ENCODE measurements around the gene TNK1. TPM values are rescaled to one million over a fixed set of nuclear protein-coding genes. Genes with fewer than 3 reads are reported as not detected.

TNK1 gene
- total RNA-seq, 4 donors from 2014 or later = 13.0 to 25.4 (median 19.7) TPM

DNA sequence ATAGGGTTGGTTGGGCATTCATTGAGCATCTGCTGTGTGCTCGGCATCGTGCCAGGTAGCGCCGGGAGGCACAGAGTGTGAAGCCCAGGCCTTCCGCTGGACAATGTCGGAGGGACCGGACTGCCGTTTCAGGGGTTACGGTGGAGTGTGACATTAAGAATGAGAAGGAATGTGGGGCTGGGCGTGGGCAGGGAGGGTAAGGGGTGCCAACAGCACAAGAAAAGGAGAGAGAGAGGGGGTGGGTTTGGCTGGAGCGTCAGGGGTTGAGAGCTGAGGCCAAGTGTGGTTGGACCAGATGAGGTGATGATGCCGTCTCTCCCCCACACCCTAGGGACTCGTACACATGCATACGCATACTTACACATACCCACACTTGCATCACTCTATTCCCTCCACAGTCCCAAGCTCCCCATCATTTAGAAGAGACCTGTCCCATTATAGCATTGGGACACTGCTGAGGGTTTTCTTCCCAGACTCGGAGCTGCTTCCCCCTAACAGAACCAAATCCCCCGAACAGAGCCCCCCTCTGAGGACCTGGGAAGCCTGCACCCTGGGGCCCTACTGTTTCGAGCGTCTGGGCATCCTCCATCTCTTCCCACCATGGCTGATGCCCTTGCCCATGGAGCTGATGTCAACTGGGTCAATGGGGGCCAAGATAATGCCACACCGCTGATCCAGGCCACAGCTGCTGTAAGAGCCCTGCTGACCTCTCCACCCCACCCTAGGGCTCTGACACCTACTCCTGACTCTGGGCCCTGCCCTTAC is 32.2 kb upstream of the TNK1 start:
- peak in 1 of 2 donors; percentile 90 for DNase-seq (ENCODE audit: low spot score in 2 of 2)
- 54 to 61% methylated on average over 19 of the region's 19 CpGs for WGBS, 2 donors
- TF ChIP-seq, protein P1, sequence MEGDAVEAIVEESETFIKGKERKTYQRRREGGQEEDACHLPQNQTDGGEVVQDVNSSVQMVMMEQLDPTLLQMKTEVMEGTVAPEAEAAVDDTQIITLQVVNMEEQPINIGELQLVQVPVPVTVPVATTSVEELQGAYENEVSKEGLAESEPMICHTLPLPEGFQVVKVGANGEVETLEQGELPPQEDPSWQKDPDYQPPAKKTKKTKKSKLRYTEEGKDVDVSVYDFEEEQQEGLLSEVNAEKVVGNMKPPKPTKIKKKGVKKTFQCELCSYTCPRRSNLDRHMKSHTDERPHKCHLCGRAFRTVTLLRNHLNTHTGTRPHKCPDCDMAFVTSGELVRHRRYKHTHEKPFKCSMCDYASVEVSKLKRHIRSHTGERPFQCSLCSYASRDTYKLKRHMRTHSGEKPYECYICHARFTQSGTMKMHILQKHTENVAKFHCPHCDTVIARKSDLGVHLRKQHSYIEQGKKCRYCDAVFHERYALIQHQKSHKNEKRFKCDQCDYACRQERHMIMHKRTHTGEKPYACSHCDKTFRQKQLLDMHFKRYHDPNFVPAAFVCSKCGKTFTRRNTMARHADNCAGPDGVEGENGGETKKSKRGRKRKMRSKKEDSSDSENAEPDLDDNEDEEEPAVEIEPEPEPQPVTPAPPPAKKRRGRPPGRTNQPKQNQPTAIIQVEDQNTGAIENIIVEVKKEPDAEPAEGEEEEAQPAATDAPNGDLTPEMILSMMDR (IDR thresholded peaks at IDR 0.05) = no peak
- TF ChIP-seq POLR2A (IDR thresholded peaks at IDR 0.05) = no peak
- intact Hi-C loops (cut with DNase I; ENCODE audit: low total_unique reads) = no loop called here
- H3K4me3 ChIP-seq (ENCODE audit: low read depth, poor library complexity, severe bottlenecking) = no peak overlapping the region

DNA sequence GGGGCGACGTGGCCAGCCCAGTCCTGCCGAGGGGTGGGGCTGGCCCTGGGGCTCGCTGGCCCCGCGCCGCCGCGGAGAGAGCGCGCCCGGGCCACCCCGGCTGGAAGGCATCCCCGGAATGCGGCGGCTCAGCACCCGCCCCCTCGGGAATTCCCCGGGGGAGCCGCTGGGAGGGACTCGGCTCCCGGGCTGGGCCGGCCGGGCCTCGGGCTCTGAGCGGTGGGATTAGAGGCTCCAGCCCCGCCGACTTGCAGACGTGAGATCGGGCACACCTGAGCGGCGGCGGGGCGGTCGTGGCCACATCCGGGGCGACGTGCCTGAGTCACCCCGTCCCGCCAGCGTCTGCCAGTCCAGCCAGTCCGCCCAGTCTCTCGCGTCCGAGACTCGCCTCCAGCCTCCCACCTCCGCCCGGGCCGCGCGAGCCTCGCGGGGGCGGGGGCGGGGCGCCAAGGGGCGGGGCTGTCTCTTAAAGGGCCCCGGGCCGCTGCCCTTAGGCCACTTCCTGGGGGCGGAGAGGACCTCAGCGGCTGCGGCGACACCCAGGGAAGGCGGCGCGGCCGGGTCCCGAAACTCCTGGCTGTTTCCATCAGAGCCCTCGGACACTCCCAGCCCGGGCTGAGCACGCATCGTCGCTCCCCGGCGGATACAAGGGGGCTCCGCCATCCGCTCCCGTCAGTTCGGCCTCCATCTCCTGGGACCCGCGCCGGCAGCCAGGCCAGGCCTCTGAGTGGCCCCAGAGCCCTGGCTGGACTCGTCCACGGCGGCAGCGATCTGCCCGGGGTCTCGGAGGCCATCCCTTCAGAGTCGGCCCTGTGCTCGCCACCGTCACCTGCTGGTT is 29.0 kb upstream of the TNK1 start, which contains the start of gene KCTD11:
KCTD11 (plus strand) TSS at position 498 of the 838 bp plus-strand sequence.
- H3K4me3 ChIP-seq (ENCODE audit: low read depth, poor library complexity, severe bottlenecking) = peak within 1 kb of the TSS; percentile 78
- WGBS, 2 donors = 2 to 7% methylated on average over 17 to 33 of the region's 91 CpGs
- intact Hi-C loops (cut with DNase I; ENCODE audit: low total_unique reads) = loop anchor here (10.0 kb wide), 1 partner anchor 203 kb away; the partner anchor contains the start of gene TNFSF13
- peak; percentile 84 to 98 for DNase-seq (ENCODE audit: low spot score in 2 of 2)
- TF ChIP-seq, protein P1 (IDR thresholded peaks at IDR 0.05) = no peak
- TF ChIP-seq POLR2A (IDR thresholded peaks at IDR 0.05) = no peak

DNA sequence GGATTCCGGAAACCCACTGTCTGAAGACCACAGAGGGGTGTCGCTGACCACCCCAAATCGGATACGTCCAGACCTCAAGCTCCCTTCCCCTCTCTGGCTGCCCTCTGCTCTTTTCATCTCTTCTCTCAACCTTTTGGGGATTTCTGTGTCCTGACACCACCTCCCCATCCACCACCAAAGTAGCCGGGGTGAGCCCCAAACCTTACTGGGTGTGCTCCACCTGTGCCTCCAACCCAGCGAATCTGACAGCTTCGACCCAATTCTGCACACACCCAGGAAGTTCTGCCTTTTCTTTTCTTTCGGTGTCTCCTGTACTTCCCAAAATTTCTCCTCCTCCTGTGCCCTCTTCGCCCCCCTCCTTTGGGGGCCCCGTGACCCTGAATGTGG is 28.4 kb upstream of the TNK1 start:
- intact Hi-C loops (cut with DNase I; ENCODE audit: low total_unique reads) = loop anchor here (10.0 kb wide), 1 partner anchor 202 kb away; the partner anchor contains the start of gene TNFSF13
- H3K4me3 ChIP-seq (ENCODE audit: low read depth, poor library complexity, severe bottlenecking) = peak overlapping the region; percentile 78
- no peak for DNase-seq (ENCODE audit: low spot score in 2 of 2)
- no peak for TF ChIP-seq POLR2A (IDR thresholded peaks at IDR 0.05)
- TF ChIP-seq, protein P1 (IDR thresholded peaks at IDR 0.05) = no peak
- 22 to 31% methylated on average over 10 of the region's 10 CpGs for WGBS, 2 donors

DNA sequence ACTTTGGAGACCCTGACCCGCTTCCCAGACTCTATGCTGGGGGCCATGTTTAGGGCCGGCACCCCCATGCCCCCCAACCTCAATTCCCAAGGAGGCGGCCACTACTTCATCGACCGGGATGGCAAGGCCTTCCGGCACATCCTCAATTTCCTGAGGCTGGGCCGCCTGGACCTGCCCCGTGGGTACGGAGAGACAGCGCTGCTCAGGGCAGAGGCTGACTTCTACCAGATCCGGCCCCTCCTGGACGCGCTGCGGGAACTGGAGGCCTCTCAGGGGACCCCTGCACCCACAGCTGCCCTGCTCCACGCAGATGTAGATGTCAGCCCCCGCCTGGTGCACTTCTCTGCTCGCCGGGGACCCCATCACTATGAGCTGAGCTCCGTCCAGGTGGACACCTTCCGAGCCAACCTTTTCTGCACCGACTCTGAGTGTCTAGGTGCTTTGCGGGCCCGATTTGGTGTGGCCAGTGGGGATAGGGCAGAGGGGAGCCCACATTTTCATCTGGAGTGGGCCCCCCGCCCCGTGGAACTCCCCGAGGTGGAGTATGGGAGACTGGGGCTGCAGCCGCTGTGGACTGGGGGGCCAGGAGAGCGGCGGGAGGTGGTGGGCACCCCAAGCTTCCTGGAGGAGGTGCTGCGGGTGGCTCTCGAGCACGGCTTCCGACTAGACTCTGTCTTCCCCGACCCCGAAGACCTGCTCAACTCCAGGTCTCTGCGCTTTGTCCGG is 27.8 kb upstream of the TNK1 start:
- TF ChIP-seq, protein P1 (IDR thresholded peaks at IDR 0.05) = no peak
- TF ChIP-seq POLR2A (IDR thresholded peaks at IDR 0.05) = no peak
- peak overlapping the region; percentile 78 for H3K4me3 ChIP-seq (ENCODE audit: low read depth, poor library complexity, severe bottlenecking)
- no peak for DNase-seq (ENCODE audit: low spot score in 2 of 2)
- WGBS, 2 donors = 87 to 88% methylated on average over 37 of the region's 37 CpGs
- intact Hi-C loops (cut with DNase I; ENCODE audit: low total_unique reads) = loop anchor here (10.0 kb wide), 1 partner anchor 202 kb away; the partner anchor contains the start of gene TNFSF13

DNA sequence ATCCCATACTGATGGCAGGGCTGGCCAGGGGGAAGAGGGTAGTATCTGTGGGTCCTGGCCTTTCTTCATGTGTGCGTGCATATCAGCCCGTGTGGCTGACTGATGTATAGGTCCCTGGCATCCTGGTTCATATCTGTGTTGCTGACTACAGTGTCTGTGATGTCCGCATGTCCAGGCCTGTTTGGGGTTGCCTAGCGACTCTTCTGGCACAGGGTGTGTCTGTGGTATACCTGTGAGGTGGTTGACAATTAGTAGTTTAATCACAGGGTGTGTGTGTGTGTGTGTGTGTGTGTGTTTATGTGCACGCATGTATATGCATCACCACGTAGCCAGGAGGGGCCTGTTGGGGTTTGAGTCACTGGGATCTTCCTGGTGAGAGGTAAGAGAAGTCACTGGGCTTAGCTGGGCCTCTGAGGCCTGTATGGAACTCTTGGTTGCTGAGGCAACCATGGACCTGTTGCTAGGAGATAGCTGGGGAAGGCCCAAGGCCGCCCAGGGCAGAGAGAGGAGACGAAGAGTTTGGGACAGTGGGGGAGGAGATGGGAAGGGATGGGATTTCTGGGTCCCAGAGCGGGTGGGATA is 26.5 kb upstream of the TNK1 start:
- 33 to 45% methylated on average over 9 of the region's 9 CpGs for WGBS, 2 donors
- TF ChIP-seq POLR2A (IDR thresholded peaks at IDR 0.05) = no peak
- TF ChIP-seq, protein P1 (IDR thresholded peaks at IDR 0.05) = no peak
- peak in 1 of 2 donors; percentile 81 for DNase-seq (ENCODE audit: low spot score in 2 of 2)
- intact Hi-C loops (cut with DNase I; ENCODE audit: low total_unique reads) = loop anchor here (10.0 kb wide), 1 partner anchor 200 kb away; the partner anchor contains the start of gene TNFSF13
- no peak overlapping the region for H3K4me3 ChIP-seq (ENCODE audit: low read depth, poor library complexity, severe bottlenecking)
